CD4-positive, alpha-beta T cell treated with Interleukin-10 for 1 hour (primary cell): ENCODE measurements around the gene ELMO3.

Source experiments
- DNase-seq: peaks from one replicate; pipeline ENCODE4 v3.0.0-alpha.2; 2020

ELMO3 gene

GRCh38 chr16:67183627-67184452 is 15.1 kb upstream of the ELMO3 start, which contains the start of gene MATCAP1:
Gene MATCAP1 (minus strand): TSS chr16:67183963. CDS start chr16:67180610, 3,353 bp downstream.
- DNase-seq: peak; percentile 98

DNA sequence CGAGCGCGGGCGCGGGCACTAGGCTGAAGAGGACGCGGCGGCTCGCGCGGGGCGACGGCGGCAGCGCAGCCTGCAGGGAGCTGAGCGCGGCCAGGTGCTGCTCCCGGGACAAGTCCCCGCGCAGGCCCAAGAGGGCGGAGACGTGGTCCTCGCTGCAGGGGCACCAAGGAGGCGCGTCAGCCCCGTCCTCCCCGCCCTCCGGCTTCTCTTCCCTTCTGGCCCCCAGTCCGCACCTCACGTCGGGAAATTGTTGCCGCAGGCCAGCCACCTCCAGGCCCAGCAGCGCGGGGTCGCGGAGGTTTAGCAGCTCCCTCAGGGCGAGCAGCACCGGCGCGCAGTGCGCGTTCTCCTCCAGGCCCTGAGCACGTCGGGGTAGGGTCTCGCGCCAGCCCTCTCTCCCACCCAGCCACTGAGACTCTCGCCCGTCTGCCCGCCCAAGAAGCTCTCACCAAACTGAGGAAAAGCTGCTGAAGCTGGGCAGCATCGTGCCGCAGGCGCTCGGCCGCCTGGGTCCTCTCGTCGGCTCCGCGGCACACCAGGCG is 14.4 kb upstream of the ELMO3 start:
- no peak for DNase-seq

DNA sequence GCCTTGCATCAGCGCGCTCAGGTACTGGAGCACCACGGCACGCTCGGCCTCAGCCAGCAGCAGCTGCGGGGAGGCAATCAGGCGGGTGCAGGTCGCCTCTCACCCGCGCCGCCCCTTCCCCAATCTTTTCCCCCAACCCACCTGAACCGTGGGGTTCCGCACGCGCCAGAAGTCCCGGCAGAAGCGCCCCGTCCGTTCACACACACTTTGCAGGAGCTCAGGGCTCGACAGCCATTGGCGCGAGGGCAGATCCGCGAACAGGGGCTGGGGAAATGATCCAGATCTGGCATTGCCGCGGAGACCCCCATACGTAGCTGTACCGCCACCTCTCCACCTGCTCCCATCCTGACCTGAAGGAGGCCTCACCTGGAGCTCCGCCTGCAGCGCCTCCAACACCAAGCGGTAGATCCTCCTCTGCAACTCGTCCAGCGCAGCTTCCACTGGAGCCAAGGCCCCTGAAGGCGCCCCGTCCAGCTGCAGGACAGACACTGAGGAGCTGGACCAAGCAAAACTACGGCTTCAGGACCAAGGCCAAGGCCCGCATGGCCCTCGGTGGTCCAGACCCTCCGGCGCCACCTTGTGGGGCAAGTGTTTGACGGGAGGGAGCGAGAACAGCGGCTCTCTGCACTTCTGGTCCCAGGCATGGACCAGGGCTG is 13.8 kb upstream of the ELMO3 start:
- DNase-seq: peak; percentile 85

DNA sequence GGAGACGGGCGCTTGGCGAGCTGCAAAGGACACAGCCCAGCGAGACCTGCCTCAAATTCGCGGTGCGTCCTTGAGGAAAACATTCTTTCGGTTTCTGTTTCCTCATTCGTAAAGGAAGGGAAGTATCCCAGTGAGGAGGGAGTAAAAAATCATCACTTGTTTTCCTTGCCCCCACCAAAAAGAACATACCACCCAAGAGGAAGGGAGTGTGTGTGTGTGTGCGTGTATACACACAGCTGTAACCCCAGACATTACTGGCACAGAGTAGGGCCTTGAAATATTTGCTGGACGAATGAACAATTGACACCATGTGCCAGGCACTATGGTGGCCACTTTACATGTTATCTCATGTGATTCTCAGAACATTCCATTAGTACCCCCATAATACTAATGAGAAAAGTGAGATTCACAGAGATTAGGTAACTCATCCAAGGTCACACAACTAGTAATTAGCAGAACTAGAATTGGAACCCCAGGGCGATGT is 13.2 kb upstream of the ELMO3 start:
- DNase-seq: no peak

DNA sequence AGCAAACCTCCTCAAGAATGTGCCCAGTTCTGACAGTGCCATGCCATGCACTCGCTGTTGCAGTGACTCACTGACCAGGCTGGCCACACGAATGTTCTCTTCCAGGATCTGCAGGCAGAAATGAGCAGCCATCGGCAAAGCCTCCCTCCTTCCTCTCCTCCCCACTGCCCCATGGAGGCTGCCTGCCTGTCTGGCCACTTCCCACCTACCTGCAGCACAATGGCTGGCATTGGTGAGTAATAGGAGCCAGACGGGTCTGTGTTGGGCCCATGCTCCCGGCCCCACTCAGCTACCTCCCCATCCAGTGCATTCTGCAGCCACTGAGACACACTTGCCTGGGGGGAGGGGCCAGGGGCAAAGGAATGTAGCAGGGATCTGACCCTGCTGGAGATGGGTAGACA is 12.4 kb upstream of the ELMO3 start:
- no peak for DNase-seq

DNA sequence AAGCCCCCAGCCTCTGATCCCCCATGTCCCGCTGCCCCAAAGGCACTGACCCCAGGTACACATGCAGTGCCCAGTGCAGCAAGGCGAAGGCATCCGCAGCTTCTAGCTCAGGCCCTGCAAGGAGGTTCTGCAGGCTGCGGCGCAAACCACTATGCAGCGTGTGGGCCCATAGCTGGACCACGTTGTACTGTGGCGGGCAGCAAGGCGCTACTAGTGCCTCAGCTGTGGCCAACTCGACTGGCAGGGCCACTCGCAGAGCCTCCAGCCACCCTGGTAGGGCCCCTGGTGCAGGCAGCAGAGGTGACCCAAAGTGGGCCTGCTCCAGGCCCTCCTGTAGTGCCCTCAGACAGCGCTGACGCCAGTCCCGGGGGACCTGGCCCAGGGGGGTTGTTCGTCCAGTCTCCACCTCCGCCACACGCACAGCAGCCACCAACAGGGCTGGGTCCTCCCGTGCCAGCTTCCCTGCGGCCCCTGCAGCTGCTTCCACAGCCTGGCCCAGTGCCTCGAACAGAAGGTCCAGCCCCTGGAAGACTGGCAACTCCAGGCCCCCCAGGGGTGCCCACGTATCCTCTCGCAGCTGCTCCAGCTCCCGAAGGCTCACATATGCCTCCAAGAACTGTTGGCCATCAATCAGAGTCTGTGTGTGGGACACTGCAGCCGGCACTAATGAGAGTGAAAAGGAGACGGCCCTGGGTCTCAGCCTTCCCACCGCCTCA is 11.6 kb upstream of the ELMO3 start:
- DNase-seq: no peak

GRCh38 chr16:67188323-67188722 is 10.6 kb upstream of the ELMO3 start:
- no peak for DNase-seq

GRCh38 chr16:67188798-67189197 is 10.1 kb upstream of the ELMO3 start:
- no peak for DNase-seq

- DNase-seq: no peak
Measured at GRCh38 chr16:67190041-67190440, 8.9 kb upstream of the ELMO3 start, which contains the start of gene EXOC3L1. Gene EXOC3L1 (minus strand): TSS chr16:67190136. CDS start chr16:67189676, 460 bp downstream.

- DNase-seq: no peak
Measured at GRCh38 chr16:67190448-67191399, 8.2 kb upstream of the ELMO3 start.

- no peak for DNase-seq
Measured at GRCh38 chr16:67191411-67191994, 7.4 kb upstream of the ELMO3 start.

DNA sequence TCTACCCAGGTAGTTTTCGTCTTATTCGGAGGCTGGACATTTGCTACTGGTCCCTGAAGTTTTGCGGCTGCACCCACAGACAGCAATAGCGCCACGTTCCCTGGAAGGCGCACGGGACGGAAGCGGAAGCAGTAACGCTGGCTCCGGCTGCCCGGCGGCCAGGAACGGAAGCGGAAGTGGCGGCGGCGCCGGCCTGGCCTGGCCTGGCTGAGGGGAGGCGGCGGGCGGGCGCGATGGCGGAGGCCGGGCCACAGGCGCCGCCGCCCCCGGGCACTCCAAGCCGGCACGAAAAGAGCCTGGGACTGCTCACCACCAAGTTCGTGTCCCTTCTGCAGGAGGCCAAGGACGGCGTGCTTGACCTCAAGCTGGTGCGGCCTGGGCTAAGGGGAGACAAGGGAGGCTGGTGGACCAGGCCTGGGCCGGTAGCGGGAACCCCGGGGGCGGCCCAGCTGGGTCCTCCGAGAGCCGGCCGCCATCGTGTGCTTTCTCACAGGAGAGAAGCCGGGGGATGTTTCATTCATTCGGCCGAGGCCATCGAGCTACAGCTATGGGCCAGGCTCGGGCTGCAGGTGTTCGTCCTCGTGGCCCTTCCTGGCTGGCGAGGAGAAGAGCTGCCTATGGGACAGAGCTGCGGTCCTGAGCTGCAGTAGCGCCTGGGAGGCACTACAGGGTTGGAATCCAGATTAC is 6.8 kb upstream of the ELMO3 start, which contains the start of gene E2F4:
Gene E2F4, plus strand, starts transcription at position 161 of the 687 bp plus-strand sequence. Its CDS starts 73 bp downstream, at position 234.
- peak; percentile 89 for DNase-seq

DNA sequence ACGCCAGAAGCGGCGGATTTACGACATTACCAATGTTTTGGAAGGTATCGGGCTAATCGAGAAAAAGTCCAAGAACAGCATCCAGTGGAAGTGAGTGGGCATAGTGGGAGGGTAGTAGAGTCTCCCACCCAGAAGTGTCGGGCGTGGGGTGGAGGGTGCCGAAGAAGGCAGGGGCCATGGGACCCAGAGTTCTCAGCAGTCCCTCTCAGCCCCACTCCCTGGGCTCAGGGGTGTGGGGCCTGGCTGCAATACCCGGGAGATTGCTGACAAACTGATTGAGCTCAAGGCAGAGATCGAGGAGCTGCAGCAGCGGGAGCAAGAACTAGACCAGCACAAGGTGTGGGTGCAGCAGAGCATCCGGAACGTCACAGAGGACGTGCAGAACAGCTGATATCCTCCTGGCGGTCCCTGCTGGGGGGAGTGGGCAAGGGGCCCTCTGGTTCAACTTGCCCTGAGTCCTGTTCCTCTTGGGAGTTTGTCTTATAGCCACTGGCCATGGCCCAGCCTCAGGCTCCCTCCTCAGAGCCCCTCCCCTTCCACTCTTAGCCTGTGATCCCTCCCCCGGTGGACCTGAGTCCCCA is 6.1 kb upstream of the ELMO3 start:
- no peak for DNase-seq

GRCh38 chr16:67193536-67193935 is 5.4 kb upstream of the ELMO3 start:
- DNase-seq: no peak

GRCh38 chr16:67194260-67194659 is 4.7 kb upstream of the ELMO3 start:
- DNase-seq: no peak

DNA sequence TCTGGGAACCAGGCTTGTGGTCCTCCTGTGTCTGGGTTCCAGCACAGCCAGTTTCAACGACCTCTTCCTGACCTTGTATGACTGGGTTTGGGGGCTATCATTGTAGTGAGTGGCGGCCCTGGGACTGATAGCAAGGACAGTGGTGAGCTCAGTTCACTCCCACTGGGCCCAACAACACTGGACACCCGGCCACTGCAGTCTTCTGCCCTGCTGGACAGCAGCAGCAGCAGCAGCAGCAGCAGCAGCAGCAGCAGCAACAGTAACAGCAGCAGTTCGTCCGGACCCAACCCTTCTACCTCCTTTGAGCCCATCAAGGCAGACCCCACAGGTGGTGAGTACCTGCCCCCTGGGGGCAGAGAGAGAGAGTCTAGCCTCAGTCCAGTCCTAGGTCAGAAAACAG is 3.3 kb upstream of the ELMO3 start:
- no peak for DNase-seq

- no peak for DNase-seq
Measured at GRCh38 chr16:67196881-67197280, 2.0 kb upstream of the ELMO3 start.

DNA sequence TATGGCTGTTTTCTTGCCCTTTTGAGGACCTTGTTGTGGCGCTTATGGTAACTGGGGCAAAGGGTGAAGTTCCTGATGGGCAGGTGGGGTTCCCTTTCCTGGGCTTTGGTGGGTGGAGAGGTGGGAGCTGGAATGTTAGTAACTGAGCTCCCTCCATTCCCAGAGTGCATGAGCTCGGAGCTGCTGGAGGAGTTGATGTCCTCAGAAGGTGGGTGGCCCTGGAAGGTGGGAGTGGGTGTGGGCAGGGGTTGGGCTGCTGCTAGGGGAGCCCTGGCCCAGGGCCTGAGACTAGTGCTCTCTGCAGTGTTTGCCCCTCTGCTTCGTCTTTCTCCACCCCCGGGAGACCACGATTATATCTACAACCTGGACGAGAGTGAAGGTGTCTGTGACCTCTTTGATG is 1.2 kb upstream of the ELMO3 start:
- no peak for DNase-seq

- DNase-seq: peak; percentile 38
Measured at GRCh38 chr16:67198238-67198734, 645 bp upstream of the ELMO3 start.

DNA sequence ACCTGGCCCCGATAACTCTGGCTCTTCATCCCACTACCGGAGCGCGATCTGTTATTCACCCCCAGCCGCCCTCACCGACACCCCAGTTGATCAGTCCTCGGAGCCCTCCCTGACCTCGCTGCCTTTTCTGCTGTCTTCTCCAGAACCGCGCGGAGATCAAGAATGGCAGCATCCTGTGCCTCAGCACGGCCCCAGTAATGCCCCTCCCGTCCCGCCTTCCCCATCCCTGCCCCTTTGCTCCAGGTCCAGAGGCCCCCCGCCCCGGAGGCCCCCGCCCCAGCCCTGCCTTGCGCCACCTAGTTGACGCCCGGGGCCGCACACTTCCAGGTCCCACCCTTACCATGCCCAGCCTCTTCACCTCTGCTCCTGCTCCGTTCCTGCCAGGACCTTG is 872 bp downstream of the ELMO3 start:
- no peak for DNase-seq
